Body of pancreas (tissue), 4 donors: ENCODE measurements around the gene ABL1.

Source experiments
- CTCF ChIP-seq, 7 experiments: fragments of 450-650 bp in 4 of 7; fragments of 200-600 bp in 3 of 7; sonication (generic) in 3 of 7; IDR thresholded peaks; one replicate each; pipeline ENCODE4 v1.5.1; 2016 to 2019; ENCODE audit warnings: antibody characterized with exemption in 7 of 7
- POLR2A ChIP-seq, 3 donors: fragments of 450-650 bp; IDR thresholded peaks; one replicate each; pipeline ENCODE4 v1.6.1; 2016; ENCODE audit warnings: antibody characterized with exemption in 3 of 3, mild to moderate bottlenecking in 2 of 3

- TF ChIP-seq CTCF (IDR thresholded peaks at IDR 0.05) (no peak), POLR2A (IDR thresholded peaks at IDR 0.05) (no peak)
Observed at GRCh38 chr9:130898552-130898852, 63.4 kb downstream of the ABL1 start.
